GM08714 (cell line): ENCODE data around the gene BEGAIN.

ENCODE experiments used
- H3K4me3 ChIP-seq: fragments of 200-500 bp; sonication (Bioruptor generic); 2 replicates; pipeline ENCODE4 v1.5.1; 2014; ENCODE audit warnings: mild to moderate bottlenecking, low read length, inconsistent platforms
- ZNF274 ChIP-seq: IDR thresholded peaks from 2 replicates; pipeline ENCODE4 v1.6.1; 2012; ENCODE audit warnings: mild to moderate bottlenecking, low read depth, low read length

BEGAIN gene

DNA sequence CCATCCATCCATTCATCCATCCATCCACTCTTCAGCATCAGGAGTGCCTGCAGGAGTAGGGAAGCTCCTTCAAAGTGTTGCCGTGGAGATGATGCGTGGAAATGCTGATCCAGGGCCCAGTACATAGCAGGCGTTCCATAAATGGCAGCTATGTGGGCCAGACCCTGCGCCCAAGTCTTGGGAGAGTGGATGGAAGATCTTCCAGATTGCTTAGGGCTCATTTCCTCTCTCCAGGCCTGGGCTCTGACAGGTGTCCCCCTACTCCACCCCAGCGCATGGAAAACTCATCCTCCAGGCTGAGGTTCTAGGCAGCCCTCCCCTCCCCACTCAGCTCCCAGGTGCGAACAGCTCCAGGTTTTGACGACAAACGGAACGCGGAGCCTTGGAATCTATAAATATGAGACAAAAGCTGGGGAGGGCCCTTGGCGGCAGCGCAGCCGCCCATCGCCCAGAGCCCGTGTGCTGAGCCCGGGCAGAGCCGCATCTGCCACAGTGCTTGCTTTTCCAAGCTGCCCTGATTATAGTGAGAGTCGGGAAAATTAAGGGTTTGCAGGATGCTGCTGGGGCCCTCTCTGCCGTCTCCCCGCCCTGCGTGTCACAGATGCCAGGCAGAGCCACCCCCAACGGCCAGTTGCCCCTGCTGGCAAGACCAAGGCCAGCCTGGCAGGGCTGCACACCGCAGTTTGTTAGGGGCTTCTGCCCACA, 1.6 kb downstream of the BEGAIN start:
- TF ChIP-seq ZNF274, result no peak
- H3K4me3 ChIP-seq, result no peak overlapping the region

DNA sequence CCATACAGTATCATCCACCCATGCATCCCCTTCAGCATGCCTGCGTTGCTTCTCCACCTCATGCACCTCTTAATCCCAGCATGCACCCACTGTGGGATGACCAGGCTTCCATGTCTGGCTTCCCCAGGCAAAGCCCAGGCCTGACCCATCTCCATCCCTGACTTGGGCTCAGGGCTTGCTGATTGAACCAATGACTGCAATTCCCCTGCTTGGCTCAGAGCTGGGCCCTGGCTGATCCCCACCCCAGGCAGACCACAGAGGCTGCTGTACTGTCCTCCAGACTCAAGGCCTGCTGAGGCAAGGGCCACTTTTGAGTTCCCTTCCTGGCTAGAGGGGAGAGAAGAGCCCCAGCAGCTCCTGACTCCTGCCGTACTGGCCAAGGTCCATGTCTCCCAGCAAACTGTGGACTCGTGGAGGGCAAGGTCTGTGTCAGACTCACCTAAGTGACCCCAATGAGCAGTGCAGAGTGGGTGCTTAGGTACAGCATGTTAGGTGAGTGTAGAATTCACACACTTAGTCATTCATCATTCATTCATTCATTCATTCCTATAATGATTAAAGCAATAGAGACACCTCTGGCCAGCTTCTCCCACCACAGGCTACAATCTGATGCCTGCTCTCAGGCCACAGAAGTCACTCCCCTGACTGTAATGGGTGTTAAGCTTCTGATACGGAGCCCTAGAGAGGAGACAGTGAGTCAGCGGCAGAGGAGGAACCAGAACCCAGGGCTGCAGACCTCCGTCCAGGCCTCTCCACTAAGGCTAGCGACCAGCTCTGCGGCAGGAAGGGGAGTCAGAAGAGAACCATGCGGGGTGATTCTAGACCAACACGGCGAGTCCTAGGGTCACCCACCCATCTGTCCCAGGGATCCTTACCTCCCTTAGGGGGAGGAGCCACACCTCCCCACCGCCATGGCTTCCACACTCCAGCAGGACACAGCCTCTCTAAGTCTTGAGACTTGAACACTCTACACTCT, 2.9 kb downstream of the BEGAIN start:
- no peak overlapping the region for H3K4me3 ChIP-seq
- no peak for TF ChIP-seq ZNF274

DNA sequence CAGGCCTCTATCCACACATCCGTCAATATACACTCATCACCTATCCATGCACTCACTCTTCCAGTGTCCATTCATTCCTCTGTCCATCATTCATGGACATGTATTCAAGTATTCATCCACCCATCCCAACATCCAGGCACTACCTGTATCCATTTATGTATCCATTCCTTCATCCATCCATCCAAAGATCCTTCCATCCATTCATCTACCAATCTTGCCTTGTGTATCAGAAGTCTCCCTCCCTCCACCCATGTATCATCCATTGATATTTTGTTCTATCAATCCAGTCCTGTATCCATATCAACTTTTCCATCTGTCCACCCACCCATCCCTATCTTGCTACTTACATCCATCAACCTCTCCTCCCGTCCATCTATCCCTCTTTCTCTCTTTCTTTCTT, 4.0 kb downstream of the BEGAIN start:
- no peak for TF ChIP-seq ZNF274
- no peak overlapping the region for H3K4me3 ChIP-seq

DNA sequence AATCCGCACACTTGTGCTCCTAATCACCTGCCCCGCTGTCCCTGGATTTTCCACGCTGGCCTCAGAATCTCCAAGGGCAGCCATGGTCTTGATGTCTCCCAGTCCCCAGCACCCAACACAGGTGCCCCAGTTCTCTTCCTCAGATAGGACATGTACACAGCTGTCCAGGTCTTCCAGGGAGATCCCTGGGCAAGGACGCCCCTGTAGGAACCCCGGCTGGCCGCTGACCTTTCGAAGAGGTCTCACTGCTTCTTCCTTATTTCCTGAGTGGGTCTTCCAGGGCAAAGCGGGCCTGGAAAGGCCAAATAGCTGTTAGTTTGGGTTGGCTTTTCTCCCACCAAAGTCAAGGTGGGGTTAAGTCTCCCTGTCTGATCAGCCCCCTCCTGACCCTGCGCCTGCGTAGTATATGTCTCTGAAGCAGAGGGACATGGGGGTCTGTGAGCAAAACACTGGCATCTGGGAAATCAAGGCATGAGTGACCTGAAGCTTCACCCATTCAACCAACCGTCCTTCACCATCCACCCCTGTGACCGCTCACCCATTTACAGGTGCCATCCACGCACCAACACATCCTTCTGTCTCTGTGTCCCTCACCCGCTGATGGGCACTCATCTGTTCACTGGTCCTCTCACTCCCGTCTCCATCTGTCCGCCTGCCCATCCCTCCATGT, 4.6 kb downstream of the BEGAIN start:
- H3K4me3 ChIP-seq, result no peak overlapping the region
- TF ChIP-seq ZNF274, result no peak

DNA sequence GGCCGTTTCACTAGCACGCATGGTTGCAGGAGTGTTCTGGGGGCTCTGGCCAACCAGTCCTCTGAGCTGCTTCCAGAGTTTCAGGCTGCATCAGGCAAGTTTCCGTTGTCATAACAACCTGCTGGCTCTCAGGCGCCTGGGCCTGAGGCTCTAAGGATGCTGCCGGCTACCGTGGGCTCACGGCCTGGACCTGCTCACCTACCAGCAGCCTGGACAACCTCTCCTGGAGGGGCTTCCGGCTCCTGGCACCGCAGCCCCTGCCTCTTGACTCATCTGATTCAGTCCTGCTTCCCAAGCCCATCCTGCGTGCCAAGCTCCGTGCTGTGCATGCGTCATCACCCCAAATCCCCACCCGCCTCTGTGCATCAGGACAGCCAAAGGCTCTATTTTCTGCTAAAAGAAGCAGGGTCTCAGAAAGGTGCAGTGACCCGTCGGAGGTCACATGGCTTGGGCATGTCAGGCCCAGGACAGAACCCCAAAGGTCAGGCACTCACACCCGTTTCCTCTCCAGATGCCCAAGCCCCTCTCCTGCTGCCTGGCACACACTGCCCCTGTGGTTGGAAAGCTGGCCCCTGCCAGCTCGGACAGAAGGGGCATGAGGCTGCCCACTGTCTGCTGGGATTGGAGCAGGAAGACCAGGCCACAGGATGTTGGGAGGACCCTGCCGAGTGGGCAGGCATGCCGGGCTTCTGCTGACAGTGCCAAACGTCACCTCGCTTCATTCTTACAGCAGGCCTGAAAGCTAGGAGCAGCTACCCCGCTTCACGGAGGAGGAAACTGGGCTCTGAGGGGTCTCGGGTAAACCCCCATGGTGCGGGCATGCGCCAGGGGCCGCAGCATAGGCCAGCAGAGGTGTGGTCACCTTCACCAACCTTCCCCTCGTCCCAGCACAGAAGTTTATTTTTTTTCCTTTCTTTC, 5.7 kb downstream of the BEGAIN start:
- no peak for TF ChIP-seq ZNF274
- no peak overlapping the region for H3K4me3 ChIP-seq

DNA sequence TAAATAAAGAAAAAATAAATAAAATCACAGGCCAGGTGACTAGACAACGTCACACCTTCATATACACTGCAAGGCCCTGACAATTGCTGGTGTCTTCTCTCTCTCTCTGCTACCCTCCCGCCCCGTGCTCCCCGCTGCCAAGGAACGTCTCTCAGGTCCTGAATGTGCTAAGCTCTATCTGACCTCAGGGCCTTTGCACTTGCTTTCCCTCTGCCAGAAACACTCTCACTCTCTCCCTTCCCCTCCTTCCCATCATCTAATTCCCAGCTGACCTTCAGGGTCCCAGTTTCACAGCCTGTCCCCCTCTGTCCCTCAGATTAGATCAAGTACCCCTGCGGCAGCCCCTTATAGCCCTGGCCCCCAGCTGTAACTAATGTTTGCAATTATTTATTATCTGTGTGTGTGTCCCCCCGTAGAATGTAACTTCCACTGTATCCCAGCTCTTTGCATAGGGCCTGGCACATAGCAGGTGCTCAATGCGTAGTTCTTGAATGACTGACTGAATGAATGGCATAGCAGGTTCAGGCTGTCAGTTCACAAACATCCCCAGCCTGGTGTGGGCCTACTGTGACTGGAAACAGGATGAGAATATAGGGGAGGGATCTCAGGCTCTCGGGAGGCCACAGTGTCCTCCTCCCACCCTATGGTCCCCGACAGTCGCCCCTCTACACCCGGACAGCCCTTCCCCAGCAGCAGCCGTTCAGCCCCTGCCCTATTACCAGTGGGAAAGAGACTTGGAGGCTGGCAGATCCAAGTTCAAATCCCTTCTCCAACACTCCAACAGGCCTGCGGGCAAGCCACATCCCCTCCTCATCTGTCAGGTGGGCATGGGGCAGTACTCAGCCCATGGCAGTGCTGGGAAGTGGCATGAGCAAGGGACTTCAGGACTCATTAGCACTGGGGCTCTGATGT, 6.6 kb downstream of the BEGAIN start:
- TF ChIP-seq ZNF274, result no peak
- no peak overlapping the region for H3K4me3 ChIP-seq

DNA sequence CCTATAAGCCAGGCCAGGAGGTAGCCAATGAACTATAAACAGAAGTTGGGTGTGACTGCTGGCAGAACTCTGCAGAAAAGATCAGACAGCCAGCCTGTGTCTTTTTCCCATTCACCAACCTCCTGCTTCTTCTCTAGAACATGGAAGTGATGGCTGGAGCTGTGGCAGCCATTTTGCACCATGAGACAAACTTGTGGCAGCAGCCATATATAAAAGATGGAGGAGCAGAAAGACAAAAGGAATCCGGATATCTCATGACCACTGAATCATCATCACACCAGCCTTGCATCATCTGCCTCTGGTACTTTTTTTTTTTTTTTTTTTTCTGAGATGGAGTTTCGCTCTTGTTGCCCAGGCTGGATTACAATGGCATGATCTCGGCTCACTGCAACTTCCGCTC, 8.7 kb downstream of the BEGAIN start:
- H3K4me3 ChIP-seq, result no peak overlapping the region
- no peak for TF ChIP-seq ZNF274

DNA sequence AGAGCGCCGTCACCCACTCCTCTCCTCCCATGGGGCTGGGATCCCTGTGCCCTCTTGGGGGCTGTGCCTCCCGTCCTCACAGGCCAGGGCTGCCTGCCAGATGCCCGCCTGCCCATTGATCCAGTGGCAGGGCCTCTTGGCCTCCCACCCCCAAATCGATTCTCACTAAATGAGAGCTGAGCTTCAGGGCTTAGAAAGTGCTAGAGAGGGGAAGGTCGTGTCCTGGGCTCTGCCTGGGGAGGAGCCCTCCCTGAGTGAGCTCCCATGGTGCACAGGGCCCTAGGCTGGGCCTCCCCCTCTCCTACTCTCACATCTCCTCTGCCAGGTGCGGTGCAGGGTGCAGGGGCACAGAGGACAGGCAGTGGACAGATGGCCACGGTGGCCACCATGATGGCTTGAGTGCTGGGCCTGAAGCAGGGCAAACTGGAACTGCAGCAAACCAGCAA, 9.2 kb downstream of the BEGAIN start:
- no peak overlapping the region for H3K4me3 ChIP-seq
- no peak for TF ChIP-seq ZNF274

DNA sequence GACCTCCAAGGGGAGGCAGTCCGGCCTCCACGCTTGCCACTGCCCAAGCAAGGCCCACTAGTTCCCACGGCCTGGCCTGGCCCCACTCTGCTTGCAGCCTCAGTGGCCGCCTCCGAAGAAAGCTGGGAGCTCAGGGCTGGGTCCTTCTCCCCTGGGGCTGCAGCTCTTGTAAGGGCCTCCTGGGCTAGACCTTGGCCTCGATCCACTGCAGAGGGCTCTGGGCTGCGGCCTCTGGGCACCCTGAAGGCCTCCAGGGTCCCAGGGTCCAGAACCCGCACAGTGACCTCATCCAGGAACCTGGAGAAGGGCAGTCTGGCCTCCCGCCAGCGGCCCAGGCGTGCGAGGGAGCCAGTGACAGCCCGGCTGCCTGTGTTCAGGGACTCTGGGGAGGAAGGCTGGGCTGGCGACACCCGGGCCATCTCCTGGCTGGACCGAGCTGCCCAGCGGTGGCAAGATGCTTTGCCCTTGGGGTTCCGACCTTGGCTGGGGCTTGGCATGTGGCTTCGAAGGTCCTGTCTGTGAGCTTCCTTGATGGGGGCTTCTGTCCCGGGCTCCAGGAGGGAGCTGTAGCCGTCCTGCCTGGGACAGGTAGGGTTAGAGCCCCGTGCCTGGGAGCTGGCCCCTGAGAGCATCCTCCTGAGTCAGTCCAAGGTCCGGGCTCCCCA, 9.8 kb downstream of the BEGAIN start:
- TF ChIP-seq ZNF274, result no peak
- H3K4me3 ChIP-seq, result no peak overlapping the region

DNA sequence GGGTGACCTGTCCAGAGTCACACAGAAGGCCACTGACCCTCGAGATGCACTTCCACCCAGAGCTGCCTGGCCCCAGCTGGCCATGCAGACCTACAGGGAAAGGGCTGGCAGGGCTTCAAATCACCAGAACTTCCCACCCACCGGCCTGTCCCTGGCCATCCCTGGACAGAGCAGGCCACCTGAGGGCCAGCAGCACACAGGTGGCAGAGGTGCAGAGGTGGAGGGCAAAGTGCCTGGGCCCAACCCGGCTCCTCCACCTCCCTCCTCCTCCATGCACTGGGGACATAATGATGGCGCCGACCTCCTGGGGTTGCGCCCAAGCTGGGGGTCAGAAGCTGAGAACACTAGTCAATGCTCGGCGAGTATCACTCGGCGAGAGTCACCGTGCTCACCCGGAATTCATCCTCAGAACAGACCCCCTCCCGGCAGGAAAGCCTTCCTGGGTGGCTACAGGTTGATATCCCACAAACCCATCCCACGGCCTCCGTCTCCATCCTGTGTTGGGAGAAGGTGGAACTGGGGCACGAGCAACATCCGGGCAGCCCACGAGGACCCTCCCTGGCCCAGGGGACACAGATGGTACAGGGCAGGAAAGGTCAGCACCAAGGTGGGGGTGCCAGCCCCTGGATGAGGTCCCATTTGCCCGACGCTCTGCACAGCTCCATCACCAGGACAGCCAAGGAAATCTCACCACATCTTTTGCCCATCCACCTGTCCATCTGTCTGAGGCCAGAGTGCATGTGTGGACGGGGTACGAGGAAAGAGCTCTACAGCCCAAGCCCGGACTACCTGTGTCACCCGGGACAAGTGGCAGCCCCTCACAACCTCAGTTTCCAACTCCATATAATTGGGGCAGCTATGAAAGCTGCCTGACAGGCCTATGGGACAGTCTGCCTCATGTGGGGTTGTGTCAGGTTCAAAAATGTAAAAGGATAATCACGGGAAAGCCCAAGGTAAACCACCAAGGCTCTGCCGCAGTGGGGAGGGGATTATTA, 10.8 kb downstream of the BEGAIN start:
- H3K4me3 ChIP-seq, result no peak overlapping the region
- no peak for TF ChIP-seq ZNF274
